Tibial nerve (tissue), 4 donors: ENCODE measurements around the gene CD9.

Experiments
- CTCF ChIP-seq, 5 experiments: fragments of 200-600 bp in 3 of 5; fragments of 450-650 bp in 2 of 5; sonication (generic) in 3 of 5; IDR thresholded peaks; one replicate each; pipeline ENCODE4 v1.5.1; 2016 to 2019; ENCODE audit warnings: antibody characterized with exemption in 5 of 5, mild to moderate bottlenecking in 3 of 5, moderate library complexity in 2 of 5
- EP300 ChIP-seq, 2 donors: sonication (generic); formaldehyde crosslinking; IDR thresholded peaks; one replicate each; pipeline ENCODE4 v1.6.1; 2017; ENCODE audit warnings: antibody characterized with exemption in 2 of 2, mild to moderate bottlenecking in 1 of 2

- TF ChIP-seq EP300 (IDR thresholded peaks at IDR 0.05) (no peak), CTCF (IDR thresholded peaks at IDR 0.05) (no peak)
These were observed 73.0 kb downstream of the CD9 start for GRCh38 chr12:6273205-6273540.
